Measurements from ENCODE around the gene CES1.
"Not testable (repeated sequence)": the region's sequence is repeated elsewhere in the genome, so short reads cannot be mapped to it uniquely, and the experiment has no call there.

The CES1 gene

GRCh38 chr16:55829232-55829631 is 3.7 kb downstream of the CES1 start:
- not testable (repeated sequence) for DNase-seq

DNA sequence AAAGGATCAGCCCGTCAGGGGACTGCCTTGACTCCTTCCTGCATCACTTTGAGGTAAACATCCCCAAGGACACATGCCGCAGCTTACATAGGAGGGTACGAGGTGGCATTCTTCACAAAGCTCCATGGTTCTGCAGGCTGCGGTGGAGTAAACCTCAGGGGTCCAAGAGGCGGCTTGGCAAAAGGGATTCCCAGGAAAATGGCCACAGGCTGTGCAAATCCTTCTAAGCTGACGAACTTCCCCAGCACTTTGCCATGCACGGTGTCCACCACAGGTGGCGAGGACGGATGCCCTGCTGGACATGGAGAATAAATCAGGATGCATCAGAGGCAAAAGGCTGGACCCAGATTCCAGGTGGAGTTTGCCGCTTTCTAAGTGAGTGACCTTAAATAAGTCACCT is 4.2 kb downstream of the CES1 start:
- DNase-seq, result no peak

DNA sequence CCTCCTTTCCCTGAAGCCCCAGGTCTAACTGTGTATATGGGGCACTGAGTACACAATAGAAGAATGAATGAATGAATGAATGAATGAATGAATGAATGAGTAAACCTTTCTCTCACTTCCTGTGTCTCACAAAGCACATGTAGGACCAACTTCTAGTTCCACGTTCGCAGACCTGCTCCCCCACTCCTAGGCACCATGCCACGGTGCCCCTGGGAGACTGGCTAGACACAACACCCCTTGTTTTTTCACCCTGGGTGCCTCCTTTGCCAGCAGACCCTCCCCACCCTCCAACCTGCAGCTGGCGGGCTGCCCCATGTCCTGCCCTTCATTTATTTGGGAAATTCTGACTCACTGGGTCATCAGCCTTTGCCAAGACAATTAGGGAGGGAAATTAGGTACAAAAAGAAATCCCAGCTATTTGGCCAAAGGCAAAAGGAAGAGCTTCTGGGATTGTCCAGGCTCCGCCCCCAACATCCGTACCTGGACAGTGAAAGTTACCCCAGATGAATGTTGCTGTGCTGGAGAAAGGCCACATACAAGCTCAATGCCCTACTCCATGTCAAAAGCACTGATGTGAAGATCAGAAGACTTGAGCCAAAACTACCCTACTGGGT is 7.7 kb downstream of the CES1 start:
- DNase-seq, result no peak

DNA sequence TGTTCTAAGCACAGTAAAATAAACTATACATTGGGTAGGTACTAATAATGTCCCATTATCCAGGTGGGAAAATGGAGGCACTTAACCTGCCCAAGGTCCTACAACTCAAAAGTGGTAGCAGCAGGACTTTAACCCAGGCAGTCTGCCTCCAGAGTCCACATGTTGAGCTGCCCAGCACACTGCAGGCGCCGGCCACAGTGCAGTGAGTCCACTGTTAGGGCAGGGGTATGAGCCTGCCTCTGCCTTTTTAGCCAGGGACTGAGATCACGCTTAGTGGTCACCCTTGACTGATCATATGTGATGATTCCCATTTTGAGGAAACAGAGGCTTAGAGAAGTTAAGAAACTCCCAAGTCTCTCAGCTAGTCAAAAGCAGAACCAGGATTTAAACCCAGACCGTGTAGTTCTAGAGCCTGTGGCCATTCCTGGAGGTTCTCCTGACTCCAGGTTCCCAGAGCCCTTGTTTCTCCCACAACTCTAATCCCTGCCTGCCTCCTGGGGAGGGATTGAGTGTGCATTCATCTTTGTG is 8.4 kb downstream of the CES1 start:
- DNase-seq, result no peak

- DNase-seq, result no peak
Measured at GRCh38 chr16:55822280-55822810, 10.6 kb downstream of the CES1 start.

DNA sequence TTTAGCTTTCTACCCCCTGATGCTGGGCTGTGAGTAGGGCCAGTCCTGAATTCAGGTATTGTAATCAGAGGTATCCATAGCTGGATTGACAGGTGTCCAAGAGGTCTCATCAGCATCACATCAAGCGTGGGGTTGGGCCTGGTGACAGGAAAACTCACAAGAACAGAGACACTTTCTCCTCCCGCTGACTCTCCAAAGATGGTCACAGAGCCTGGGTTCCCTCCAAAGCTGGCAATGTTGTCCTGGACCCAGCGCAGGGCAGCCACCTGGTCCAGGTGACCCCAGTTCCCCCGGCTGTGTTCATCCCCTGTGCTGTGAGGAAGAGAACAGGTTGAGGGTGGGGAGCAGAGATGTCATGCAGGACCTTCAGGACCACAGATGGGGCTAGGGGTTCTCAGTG is 11.7 kb downstream of the CES1 start:
- DNase-seq, result no peak

GRCh38 chr16:55820615-55821014 is 12.3 kb downstream of the CES1 start:
- DNase-seq, result no peak

- DNase-seq, result no peak
Measured at GRCh38 chr16:55817236-55817912, 15.5 kb downstream of the CES1 start.

GRCh38 chr16:55816222-55816621 is 16.7 kb downstream of the CES1 start:
- DNase-seq, result not testable (repeated sequence)

GRCh38 chr16:55815320-55815719 is 17.6 kb downstream of the CES1 start:
- no peak for DNase-seq

- not testable (repeated sequence) for DNase-seq
Measured at GRCh38 chr16:55814174-55814573, 18.7 kb downstream of the CES1 start.

DNA sequence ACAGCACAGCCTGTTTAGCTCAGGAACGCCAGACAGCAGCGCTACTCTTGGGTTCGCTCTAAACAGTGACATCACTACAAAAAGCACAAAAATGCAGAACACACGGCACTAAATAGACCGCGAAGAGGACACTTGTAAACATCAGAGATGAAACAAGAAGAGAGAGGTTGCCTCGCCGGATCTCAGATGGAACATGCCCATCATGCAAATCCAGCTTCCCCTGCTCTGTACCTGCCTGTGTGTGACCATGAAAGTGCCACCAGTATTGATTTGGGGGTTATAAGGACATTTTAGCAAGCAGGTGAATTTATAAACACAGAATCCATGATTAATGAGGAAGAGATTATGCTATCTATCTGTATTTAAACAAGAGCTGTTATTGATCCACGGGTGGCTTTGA is 19.2 kb downstream of the CES1 start:
- not testable (repeated sequence) for DNase-seq

- no peak for DNase-seq
Measured at GRCh38 chr16:55812951-55813350, 19.9 kb downstream of the CES1 start.

DNA sequence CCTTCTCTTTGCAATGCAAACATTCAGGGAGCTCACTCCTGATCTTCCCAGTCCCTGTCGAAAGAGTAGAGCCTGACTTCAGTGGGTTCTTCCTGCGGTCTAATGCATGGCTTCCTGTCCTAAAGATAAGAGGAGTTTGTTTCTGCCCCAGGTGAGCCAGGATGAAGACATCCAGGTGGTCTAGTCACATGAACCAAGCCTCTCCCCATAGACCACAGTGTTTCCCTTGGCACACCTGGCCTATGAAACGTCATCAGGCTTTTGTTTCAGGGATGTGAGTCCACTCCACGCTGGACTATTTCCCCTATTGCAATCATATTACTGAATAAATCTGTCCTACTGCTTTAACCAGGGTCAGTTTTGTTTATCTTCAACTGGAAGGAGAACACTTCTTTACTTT is 21.1 kb downstream of the CES1 start:
- DNase-seq, result no peak

GRCh38 chr16:55810451-55810961 is 22.4 kb downstream of the CES1 start:
- DNase-seq, result no peak

DNA sequence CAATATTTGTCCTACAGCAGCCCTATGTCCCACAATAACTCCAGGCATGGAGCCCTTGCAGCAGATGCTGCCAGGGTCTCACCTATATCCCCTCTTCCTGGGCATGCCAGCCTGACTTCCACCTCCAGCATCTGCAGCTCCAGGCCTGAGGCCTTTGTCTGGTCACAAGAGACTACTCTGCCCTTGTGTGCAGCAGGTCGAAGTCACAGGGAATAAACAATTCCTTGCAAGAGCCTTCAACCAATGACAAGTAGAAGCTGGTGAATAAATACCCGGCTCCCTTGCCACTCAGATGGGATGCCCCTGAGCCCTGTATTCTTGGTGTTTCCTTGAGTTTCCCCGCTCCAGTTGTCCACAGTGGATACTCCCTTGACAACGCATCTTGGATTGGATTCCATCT is 23.0 kb downstream of the CES1 start:
- no peak for DNase-seq

- DNase-seq, result no peak
Measured at GRCh38 chr16:55809386-55809785, 23.5 kb downstream of the CES1 start.

DNA sequence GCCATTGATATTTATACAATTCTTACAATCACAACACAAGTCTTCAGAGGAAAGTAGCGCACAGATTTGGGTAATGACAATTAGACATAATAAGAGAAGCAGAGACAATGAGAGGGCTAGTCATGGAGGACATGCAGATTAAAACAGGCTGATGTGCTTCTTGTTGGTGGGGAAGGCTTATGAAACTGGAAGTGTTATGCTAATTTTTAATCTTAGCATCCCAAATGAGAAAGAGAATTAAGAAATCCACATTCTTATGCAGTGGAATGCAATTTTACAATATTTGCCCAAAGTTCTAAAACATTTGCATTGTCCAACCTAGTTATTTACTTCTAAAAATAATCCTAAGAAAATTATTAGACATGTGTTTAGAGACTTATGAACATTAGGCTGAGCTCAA is 24.6 kb downstream of the CES1 start:
- not testable (repeated sequence) for DNase-seq

DNA sequence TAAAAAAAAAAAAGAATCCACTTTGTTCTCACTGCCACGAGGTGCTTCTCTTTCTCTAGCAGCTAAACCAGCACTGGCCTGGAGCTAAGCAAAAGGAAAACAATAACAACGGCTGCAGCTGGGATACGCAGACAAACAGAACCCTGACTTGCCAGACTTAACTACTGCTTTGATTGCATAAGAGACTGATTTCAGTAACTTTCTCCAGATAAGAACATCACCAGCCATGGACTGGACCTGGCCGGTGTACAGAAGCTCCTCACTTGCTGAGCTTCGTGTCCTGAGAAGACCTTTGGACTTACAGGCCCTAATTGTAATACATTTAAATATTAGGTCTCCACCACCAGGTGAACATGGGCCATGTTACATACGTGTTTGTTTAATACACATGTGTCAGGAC is 27.8 kb downstream of the CES1 start:
- DNase-seq, result not testable (repeated sequence)

DNA sequence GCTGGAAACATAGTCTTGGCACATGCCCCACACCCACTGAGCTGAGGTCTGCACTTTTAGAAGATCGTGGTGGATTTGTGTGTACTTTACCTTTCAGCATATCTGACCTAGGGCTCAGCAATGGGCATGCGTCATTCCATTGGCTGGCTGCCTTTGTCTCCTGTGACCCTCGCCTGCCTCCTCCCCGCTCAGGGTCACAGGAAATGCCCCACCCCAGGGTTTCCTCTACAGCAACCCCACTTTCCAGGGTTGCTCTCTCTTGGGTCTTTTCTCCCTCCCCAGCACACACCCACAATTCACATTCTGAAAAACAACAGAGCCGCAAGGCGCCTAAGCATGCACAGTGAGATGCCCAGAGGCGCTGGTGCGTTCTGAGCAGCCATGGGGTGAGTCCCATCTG is 29.2 kb downstream of the CES1 start:
- DNase-seq, result not testable (repeated sequence)

DNA sequence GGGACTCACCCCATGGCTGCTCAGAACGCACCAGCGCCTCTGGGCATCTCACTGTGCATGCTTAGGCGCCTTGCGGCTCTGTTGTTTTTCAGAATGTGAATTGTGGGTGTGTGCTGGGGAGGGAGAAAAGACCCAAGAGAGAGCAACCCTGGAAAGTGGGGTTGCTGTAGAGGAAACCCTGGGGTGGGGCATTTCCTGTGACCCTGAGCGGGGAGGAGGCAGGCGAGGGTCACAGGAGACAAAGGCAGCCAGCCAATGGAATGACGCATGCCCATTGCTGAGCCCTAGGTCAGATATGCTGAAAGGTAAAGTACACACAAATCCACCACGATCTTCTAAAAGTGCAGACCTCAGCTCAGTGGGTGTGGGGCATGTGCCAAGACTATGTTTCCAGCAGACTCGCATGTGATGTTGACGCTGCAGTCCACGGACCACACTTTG is 39.9 kb downstream of the CES1 start:
- not testable (repeated sequence) for DNase-seq

GRCh38 chr16:55791512-55791911 is 41.4 kb downstream of the CES1 start:
- DNase-seq, result not testable (repeated sequence)

GRCh38 chr16:55790240-55790639 is 42.7 kb downstream of the CES1 start:
- peak in 1 of 2 donors; percentile 2 for DNase-seq

DNA sequence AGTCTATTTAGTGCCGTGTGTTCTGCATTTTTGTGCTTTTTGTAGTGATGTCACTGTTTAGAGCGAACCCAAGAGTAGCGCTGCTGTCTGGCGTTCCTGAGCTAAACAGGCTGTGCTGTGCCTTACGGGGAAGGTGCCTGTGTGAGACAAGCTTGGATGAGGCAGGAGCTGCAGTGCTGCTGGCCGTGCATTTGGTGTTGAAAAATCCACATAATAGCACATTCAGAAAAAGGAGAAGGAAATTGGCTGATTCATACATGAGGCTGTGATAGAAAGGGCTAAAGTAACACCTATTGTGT is 50.2 kb downstream of the CES1 start:
- not testable (repeated sequence) for DNase-seq
